Measurements from ENCODE around the gene NELL1.

Gene NELL1

DNA sequence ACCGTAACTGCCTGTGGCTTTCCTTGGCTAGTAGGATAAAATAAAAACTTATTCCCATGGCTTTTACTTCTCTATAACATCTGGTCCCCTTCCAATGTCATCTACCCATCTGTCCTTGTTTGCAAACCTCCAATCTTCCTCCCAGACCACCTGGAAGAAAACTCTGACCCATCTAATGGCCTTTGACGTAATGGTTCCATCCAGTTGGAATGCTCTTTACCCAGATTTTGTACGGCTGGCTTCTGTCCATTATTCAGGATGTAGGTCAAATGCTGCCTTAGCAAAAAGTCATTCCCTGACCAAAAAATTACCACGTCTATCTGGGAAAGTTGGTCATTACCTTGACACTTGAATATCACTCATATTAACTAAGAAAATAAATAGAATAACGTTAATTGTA is 945.6 kb downstream of the NELL1 start:
- in situ Hi-C loops (cut with MboI; ENCODE audit: low sequenced_read_pairs): no loop called here

DNA sequence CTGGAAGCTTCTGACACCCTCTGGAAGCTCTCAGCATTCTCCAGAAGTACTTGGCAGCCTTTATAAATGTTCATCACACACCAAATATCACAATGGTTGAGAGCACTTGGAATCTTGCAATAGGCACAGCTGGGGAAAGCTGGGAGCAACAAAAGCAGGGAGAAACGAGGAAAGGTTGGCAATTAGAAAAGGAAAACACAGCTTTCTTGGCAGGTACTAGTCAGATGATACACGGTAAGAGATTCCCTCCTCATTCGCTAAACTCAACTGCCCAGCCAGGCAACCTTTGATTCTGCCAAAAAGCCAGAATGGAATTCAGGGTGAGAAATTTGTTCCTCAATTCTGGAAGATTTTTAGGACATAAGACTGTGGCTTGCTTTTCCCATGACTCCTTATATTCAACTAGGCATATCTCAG is 946.6 kb downstream of the NELL1 start:
- in situ Hi-C loops (cut with MboI; ENCODE audit: low sequenced_read_pairs): no loop called here

DNA sequence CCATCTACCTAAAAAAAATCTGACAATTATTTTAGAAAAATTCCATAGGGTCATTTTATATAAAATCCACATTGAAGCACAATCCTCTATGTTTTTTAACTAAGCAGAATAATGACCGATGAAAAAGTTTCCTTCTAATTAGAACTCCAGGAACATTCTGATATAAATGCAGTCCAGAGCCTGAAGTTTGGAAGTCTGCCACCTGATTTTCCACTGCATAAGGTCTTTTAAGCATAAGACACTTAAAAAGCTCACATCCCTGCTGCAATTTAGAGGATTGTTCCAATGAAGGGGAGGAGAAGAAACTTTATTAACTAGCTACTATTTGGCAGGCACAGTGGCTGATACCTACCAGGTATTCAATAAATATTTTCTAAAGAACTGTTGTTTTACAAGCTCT is 953.2 kb downstream of the NELL1 start:
- in situ Hi-C loops (cut with MboI; ENCODE audit: low sequenced_read_pairs): no loop called here

- in situ Hi-C loops (cut with MboI; ENCODE audit: low sequenced_read_pairs): no loop called here
These were observed 953.6 kb downstream of the NELL1 start for GRCh38 chr11:21622995-21623394.
